GM19468 (cell line): ENCODE results near the gene F13A1.

Experiments used
- ATAC-seq: cut with Tn5 transposase; IDR thresholded peaks from one replicate; pipeline ENCODE4 v1.9.1; 2021; ENCODE audit warnings: mild to moderate bottlenecking, moderate library complexity, moderate number of reproducible peaks; ENCODE audit not compliant: unreplicated experiment; ENCODE audit errors: extremely low read depth

Gene F13A1

DNA sequence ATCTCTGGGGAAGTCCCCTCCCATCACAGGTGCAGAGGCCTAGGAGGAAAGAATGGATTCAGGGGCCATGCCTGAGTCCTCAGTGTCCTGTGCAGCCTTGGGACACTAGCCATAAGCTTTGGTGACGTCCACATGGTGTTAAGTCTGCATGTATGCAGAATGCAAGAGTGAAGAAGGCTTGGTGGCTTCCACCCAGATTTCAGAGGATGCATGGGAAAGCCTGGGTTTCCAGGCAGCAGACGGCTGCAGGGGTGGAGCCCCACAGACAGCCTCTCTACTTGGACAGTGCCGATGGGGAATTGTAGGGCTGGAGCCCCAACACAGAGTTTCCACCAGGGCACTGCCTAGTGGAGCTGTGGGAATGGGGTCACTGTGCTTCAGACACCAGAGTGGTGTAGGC, 196.7 kb downstream of the F13A1 start:
- ATAC-seq, result no peak

DNA sequence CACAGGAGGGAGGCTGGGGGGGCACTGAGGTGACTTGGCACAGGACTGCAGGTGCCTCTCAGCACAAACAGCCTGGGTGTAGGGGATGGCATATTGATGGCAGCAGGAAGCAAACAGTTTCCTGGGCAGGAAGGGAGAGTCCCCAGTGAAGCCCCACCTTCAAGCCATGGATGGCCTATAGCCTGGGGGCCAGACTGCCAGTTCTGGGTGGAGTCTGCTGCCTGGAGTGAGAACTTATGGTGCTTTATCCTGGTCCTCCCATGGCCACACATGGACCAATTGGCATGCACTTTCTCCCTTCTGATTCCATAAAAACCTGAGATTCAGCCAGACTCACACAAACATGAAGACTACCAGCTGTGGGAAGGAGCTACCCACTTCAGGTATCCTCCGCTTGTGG, 198.5 kb downstream of the F13A1 start:
- no peak for ATAC-seq

GRCh38 chr6:6105472-6106036, 214.9 kb downstream of the F13A1 start:
- no peak for ATAC-seq
